ENCODE measurements around the gene STN1.

Gene STN1

GRCh38 chr10:103930881-103931280 lies 12.9 kb upstream of the STN1 start:
- no peak overlapping the region for H3K4me3 ChIP-seq (ENCODE audit: insufficient read depth, low read depth, low read length, poor library complexity, severe bottlenecking)
- H3K27ac ChIP-seq (ENCODE audit: insufficient read depth, low read length, poor library complexity, severe bottlenecking): no peak overlapping the region
- H3K27me3 ChIP-seq (replicated peaks; ENCODE audit: control insufficient read depth, insufficient read depth, low read length, poor library complexity, severe bottlenecking): no peaks in the 10 kb centered on the region
- no peaks in the 10 kb centered on the region for H3K4me1 ChIP-seq (ENCODE audit: control insufficient read depth, insufficient read depth, low read length, poor library complexity, severe bottlenecking)
- no peaks in the 10 kb centered on the region for H3K9me3 ChIP-seq (ENCODE audit: control insufficient read depth, low read length)
- DNase-seq: no peak
- no peaks in the 10 kb centered on the region for H3K36me3 ChIP-seq (ENCODE audit: control insufficient read depth, insufficient read depth, low read length)

- no peak overlapping the region for H3K27ac ChIP-seq (ENCODE audit: insufficient read depth, low read length, poor library complexity, severe bottlenecking)
- H3K4me1 ChIP-seq (ENCODE audit: control insufficient read depth, insufficient read depth, low read length, poor library complexity, severe bottlenecking): no peaks in the 10 kb centered on the region
- no peaks in the 10 kb centered on the region for H3K36me3 ChIP-seq (ENCODE audit: control insufficient read depth, insufficient read depth, low read length)
- no peaks in the 10 kb centered on the region for H3K27me3 ChIP-seq (replicated peaks; ENCODE audit: control insufficient read depth, insufficient read depth, low read length, poor library complexity, severe bottlenecking)
- DNase-seq: no peak
- no peaks in the 10 kb centered on the region for H3K9me3 ChIP-seq (ENCODE audit: control insufficient read depth, low read length)
- H3K4me3 ChIP-seq (ENCODE audit: insufficient read depth, low read depth, low read length, poor library complexity, severe bottlenecking): no peak overlapping the region
These were observed 12.5 kb upstream of the STN1 start for GRCh38 chr10:103930449-103930848.

- no peak overlapping the region for H3K27ac ChIP-seq (ENCODE audit: insufficient read depth, low read length, poor library complexity, severe bottlenecking)
- H3K9me3 ChIP-seq (ENCODE audit: control insufficient read depth, low read length): no peaks in the 10 kb centered on the region
- H3K4me3 ChIP-seq (ENCODE audit: insufficient read depth, low read depth, low read length, poor library complexity, severe bottlenecking): no peak overlapping the region
- H3K36me3 ChIP-seq (ENCODE audit: control insufficient read depth, insufficient read depth, low read length): no peaks in the 10 kb centered on the region
- H3K27me3 ChIP-seq (replicated peaks; ENCODE audit: control insufficient read depth, insufficient read depth, low read length, poor library complexity, severe bottlenecking): no peaks in the 10 kb centered on the region
- no peaks in the 10 kb centered on the region for H3K4me1 ChIP-seq (ENCODE audit: control insufficient read depth, insufficient read depth, low read length, poor library complexity, severe bottlenecking)
- no peak for DNase-seq
These were observed 11.5 kb upstream of the STN1 start for GRCh38 chr10:103929381-103929921.

DNA sequence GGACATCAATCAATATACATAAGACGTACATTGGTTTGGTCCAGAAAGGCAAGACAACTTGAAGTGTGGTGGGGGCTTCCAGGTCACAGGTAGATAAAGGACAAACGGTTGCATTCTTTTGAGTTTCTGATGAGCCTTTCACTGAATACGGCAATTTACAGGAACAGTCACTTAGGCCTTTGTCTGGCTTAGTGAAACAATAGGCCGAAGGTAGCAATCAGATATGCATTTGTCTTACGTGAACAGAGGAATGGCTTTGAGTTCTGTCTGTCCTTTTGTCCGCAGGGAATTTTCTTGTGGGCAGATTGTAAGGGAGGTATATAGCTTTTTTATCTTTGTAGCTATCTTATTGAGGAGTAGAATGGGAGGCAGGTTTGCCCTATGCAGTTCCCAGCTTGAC lies 10.8 kb upstream of the STN1 start:
- H3K36me3 ChIP-seq (ENCODE audit: control insufficient read depth, insufficient read depth, low read length): no peaks in the 10 kb centered on the region
- no peaks in the 10 kb centered on the region for H3K27me3 ChIP-seq (replicated peaks; ENCODE audit: control insufficient read depth, insufficient read depth, low read length, poor library complexity, severe bottlenecking)
- no peak overlapping the region for H3K4me3 ChIP-seq (ENCODE audit: insufficient read depth, low read depth, low read length, poor library complexity, severe bottlenecking)
- H3K27ac ChIP-seq (ENCODE audit: insufficient read depth, low read length, poor library complexity, severe bottlenecking): no peak overlapping the region
- no peak for DNase-seq
- no peaks in the 10 kb centered on the region for H3K9me3 ChIP-seq (ENCODE audit: control insufficient read depth, low read length)
- H3K4me1 ChIP-seq (ENCODE audit: control insufficient read depth, insufficient read depth, low read length, poor library complexity, severe bottlenecking): no peaks in the 10 kb centered on the region

GRCh38 chr10:103926722-103927319 lies 8.8 kb upstream of the STN1 start:
- Histone ChIP-seq H3K9me3 (ENCODE audit: control insufficient read depth, low read length) (no peaks in the 10 kb centered on the region), H3K27ac (ENCODE audit: insufficient read depth, low read length, poor library complexity, severe bottlenecking) (no peak overlapping the region), H3K27me3 (replicated peaks; ENCODE audit: control insufficient read depth, insufficient read depth, low read length, poor library complexity, severe bottlenecking) (no peaks in the 10 kb centered on the region), H3K4me3 (ENCODE audit: insufficient read depth, low read depth, low read length, poor library complexity, severe bottlenecking) (no peak overlapping the region), H3K36me3 (ENCODE audit: control insufficient read depth, insufficient read depth, low read length) (no peaks in the 10 kb centered on the region), H3K4me1 (ENCODE audit: control insufficient read depth, insufficient read depth, low read length, poor library complexity, severe bottlenecking) (no peaks in the 10 kb centered on the region)
- DNase-seq: no peak

DNA sequence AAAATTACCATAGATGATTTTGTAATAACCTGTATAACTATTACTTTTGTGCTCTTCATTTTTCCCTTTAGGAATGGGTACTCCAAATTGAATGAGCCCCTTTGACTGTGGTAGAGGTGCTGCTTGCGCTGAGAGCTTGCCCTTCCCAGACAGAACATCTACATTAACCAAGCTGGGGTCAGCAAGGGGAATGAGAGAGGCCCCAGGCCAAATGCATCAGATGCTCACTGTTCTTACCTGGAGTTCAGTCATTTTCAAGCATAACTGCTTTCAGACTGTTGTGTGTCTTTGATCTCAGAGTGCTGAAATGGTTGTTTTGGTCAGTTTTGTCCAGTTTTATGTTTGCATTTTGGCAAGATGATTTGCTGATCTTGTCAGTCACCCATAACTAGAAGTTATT lies 7.6 kb upstream of the STN1 start:
- no peak for DNase-seq
- no peaks in the 10 kb centered on the region for H3K27me3 ChIP-seq (replicated peaks; ENCODE audit: control insufficient read depth, insufficient read depth, low read length, poor library complexity, severe bottlenecking)
- no peaks in the 10 kb centered on the region for H3K4me1 ChIP-seq (ENCODE audit: control insufficient read depth, insufficient read depth, low read length, poor library complexity, severe bottlenecking)
- no peak overlapping the region for H3K27ac ChIP-seq (ENCODE audit: insufficient read depth, low read length, poor library complexity, severe bottlenecking)
- no peak overlapping the region for H3K4me3 ChIP-seq (ENCODE audit: insufficient read depth, low read depth, low read length, poor library complexity, severe bottlenecking)
- no peaks in the 10 kb centered on the region for H3K9me3 ChIP-seq (ENCODE audit: control insufficient read depth, low read length)
- no peaks in the 10 kb centered on the region for H3K36me3 ChIP-seq (ENCODE audit: control insufficient read depth, insufficient read depth, low read length)

DNA sequence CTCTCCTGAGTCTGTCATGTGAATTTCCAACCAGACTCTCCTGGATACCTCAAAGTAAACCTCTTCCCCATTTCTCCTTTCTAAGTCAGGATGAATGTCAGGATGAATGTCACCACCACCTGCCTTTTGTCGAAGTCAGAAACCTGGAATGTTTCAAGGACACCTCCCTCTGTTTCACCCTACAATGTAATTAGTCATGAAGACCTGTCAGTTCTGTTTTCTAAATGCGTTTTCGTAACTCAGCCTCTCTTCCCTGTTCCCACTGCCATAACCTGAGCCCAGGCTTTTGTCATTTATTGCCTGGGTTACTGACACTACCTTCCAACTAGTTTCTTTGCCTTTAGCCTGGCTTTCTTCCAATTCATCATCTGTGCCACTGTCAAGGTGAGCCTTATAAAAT lies 5.5 kb upstream of the STN1 start:
- H3K36me3 ChIP-seq (ENCODE audit: control insufficient read depth, insufficient read depth, low read length): no peaks in the 10 kb centered on the region
- no peak for DNase-seq
- H3K4me3 ChIP-seq (ENCODE audit: insufficient read depth, low read depth, low read length, poor library complexity, severe bottlenecking): no peak overlapping the region
- H3K4me1 ChIP-seq (ENCODE audit: control insufficient read depth, insufficient read depth, low read length, poor library complexity, severe bottlenecking): peaks cover 5% of the 10 kb centered on the region
- H3K9me3 ChIP-seq (ENCODE audit: control insufficient read depth, low read length): no peaks in the 10 kb centered on the region
- no peaks in the 10 kb centered on the region for H3K27me3 ChIP-seq (replicated peaks; ENCODE audit: control insufficient read depth, insufficient read depth, low read length, poor library complexity, severe bottlenecking)
- no peak overlapping the region for H3K27ac ChIP-seq (ENCODE audit: insufficient read depth, low read length, poor library complexity, severe bottlenecking)

- peaks cover 6% of the 10 kb centered on the region for H3K4me1 ChIP-seq (ENCODE audit: control insufficient read depth, insufficient read depth, low read length, poor library complexity, severe bottlenecking)
- no peaks in the 10 kb centered on the region for H3K9me3 ChIP-seq (ENCODE audit: control insufficient read depth, low read length)
- no peak for DNase-seq
- no peaks in the 10 kb centered on the region for H3K36me3 ChIP-seq (ENCODE audit: control insufficient read depth, insufficient read depth, low read length)
- no peaks in the 10 kb centered on the region for H3K27me3 ChIP-seq (replicated peaks; ENCODE audit: control insufficient read depth, insufficient read depth, low read length, poor library complexity, severe bottlenecking)
- no peak overlapping the region for H3K4me3 ChIP-seq (ENCODE audit: insufficient read depth, low read depth, low read length, poor library complexity, severe bottlenecking)
- no peak overlapping the region for H3K27ac ChIP-seq (ENCODE audit: insufficient read depth, low read length, poor library complexity, severe bottlenecking)
These were observed 4.7 kb upstream of the STN1 start for GRCh38 chr10:103922659-103923058.

GRCh38 chr10:103921750-103922195 lies 3.8 kb upstream of the STN1 start:
- DNase-seq: no peak
- Histone ChIP-seq H3K27me3 (replicated peaks; ENCODE audit: control insufficient read depth, insufficient read depth, low read length, poor library complexity, severe bottlenecking) (no peaks in the 10 kb centered on the region), H3K4me3 (ENCODE audit: insufficient read depth, low read depth, low read length, poor library complexity, severe bottlenecking) (no peak overlapping the region), H3K9me3 (ENCODE audit: control insufficient read depth, low read length) (no peaks in the 10 kb centered on the region), H3K27ac (ENCODE audit: insufficient read depth, low read length, poor library complexity, severe bottlenecking) (no peak overlapping the region), H3K36me3 (ENCODE audit: control insufficient read depth, insufficient read depth, low read length) (no peaks in the 10 kb centered on the region), H3K4me1 (ENCODE audit: control insufficient read depth, insufficient read depth, low read length, poor library complexity, severe bottlenecking) (peaks cover 6% of the 10 kb centered on the region)

- no peaks in the 10 kb centered on the region for H3K36me3 ChIP-seq (ENCODE audit: control insufficient read depth, insufficient read depth, low read length)
- H3K27me3 ChIP-seq (replicated peaks; ENCODE audit: control insufficient read depth, insufficient read depth, low read length, poor library complexity, severe bottlenecking): no peaks in the 10 kb centered on the region
- H3K4me1 ChIP-seq (ENCODE audit: control insufficient read depth, insufficient read depth, low read length, poor library complexity, severe bottlenecking): peaks cover 6% of the 10 kb centered on the region
- no peak overlapping the region for H3K27ac ChIP-seq (ENCODE audit: insufficient read depth, low read length, poor library complexity, severe bottlenecking)
- DNase-seq: no peak
- no peaks in the 10 kb centered on the region for H3K9me3 ChIP-seq (ENCODE audit: control insufficient read depth, low read length)
- H3K4me3 ChIP-seq (ENCODE audit: insufficient read depth, low read depth, low read length, poor library complexity, severe bottlenecking): no peak overlapping the region
These were observed 3.3 kb upstream of the STN1 start for GRCh38 chr10:103921248-103921647.
